ENCODE data around the gene ARHGAP26. TPM values are rescaled to one million over a fixed set of nuclear protein-coding genes. Genes with fewer than 3 reads are reported as not detected.
"Not testable (repeated sequence)": the region's sequence is repeated elsewhere in the genome, so short reads cannot be mapped to it uniquely, and the experiment has no call there.

The ARHGAP26 gene
- total RNA-seq, 1 experiment from 2014 or later, result 34.5 TPM

GRCh38 chr5:142984525-142984924 lies 214.3 kb downstream of the ARHGAP26 start:
- no peaks in the 10 kb centered on the region for H3K27me3 ChIP-seq (ENCODE audit: insufficient read depth, low read length)
- no peak overlapping the region for H3K4me3 ChIP-seq (replicated peaks in 1 of 2; ENCODE audit: low read depth in 1 of 2, low read length in 2 of 2)
- CTCF ChIA-PET, result no interaction called here
- H3K36me3 ChIP-seq (ENCODE audit: control insufficient read depth in 1 of 2, insufficient read depth in 2 of 2, low read length in 2 of 2), result no peaks in the 10 kb centered on the region
- no peaks in the 10 kb centered on the region for H3K9me2 ChIP-seq (ENCODE audit: insufficient read depth)
- H3K9ac ChIP-seq (ENCODE audit: low read length), result no peak overlapping the region
- H4K20me1 ChIP-seq (ENCODE audit: insufficient read depth), result no peaks in the 10 kb centered on the region
- no TSS peak for BruUV-seq (replicated peaks)
- ATAC-seq (no peak), DNase-seq (ENCODE audit: low read depth, low spot score) (no peak)
- RAD21 ChIA-PET (ENCODE audit: low non-redundant PET in 1 of 2, low total read pairs in 2 of 2, uncharacterized antibody in 2 of 2, unreplicated experiment in 2 of 2), result no interaction called here
- H3K4me2 ChIP-seq (ENCODE audit: low read length), result no peak overlapping the region
- H3K9me3 ChIP-seq (ENCODE audit: control insufficient read depth in 1 of 2, insufficient read depth in 1 of 2, low read depth in 1 of 2, low read length in 2 of 2), result no peaks in the 10 kb centered on the region
- no peak overlapping the region for H2AFZ ChIP-seq (ENCODE audit: low read depth, low read length, poor library complexity, severe bottlenecking)
- intact Hi-C loops (cut with micrococcal nuclease), result no loop called here
- peaks cover 29% of the 10 kb centered on the region in 2 experiments for H3K4me1 ChIP-seq (ENCODE audit: control insufficient read depth in 1 of 2, insufficient read depth in 2 of 2, low read length in 2 of 2)
- no peak overlapping the region for H3K27ac ChIP-seq (ENCODE audit: low read depth, low read length)
- H3K79me2 ChIP-seq (ENCODE audit: insufficient read depth, low read length), result no peaks in the 10 kb centered on the region
- no peak for TF ChIP-seq POLR2A (IDR thresholded peaks at IDR 0.05; ENCODE audit: borderline replicate concordance, extremely low read depth, insufficient read depth, insufficient read length)
- TF ChIP-seq FOSL1 (IDR thresholded peaks at IDR 0.05; ENCODE audit: low read depth), result no peak
- TF ChIP-seq ZBTB33 (IDR thresholded peaks at IDR 0.05; ENCODE audit: extremely low read depth, insufficient replicate concordance, low read length), result no peak
- TF ChIP-seq CTCF (IDR thresholded peaks at IDR 0.05 in 2 of 3, conservative IDR thresholded peaks at IDR 0.05 in 1 of 3; ENCODE audit: borderline replicate concordance in 1 of 3, insufficient read depth in 1 of 3, low read depth in 2 of 3, low read length in 2 of 3), result no peak
- no peak for TF ChIP-seq POLR2AphosphoS5 (IDR thresholded peaks at IDR 0.05; ENCODE audit: low read depth, low read length)
- POLR2A ChIA-PET, result no interaction called here

- H3K4me1 ChIP-seq (ENCODE audit: control insufficient read depth in 1 of 2, insufficient read depth in 2 of 2, low read length in 2 of 2); H3K9me2 ChIP-seq (ENCODE audit: insufficient read depth); DNase-seq (ENCODE audit: low read depth, low spot score); POLR2A ChIA-PET; RAD21 ChIA-PET (ENCODE audit: low non-redundant PET in 1 of 2, low total read pairs in 2 of 2, uncharacterized antibody in 2 of 2, unreplicated experiment in 2 of 2); H3K27me3 ChIP-seq (ENCODE audit: insufficient read depth, low read length); H3K36me3 ChIP-seq (ENCODE audit: control insufficient read depth in 1 of 2, insufficient read depth in 2 of 2, low read length in 2 of 2); H3K4me2 ChIP-seq (ENCODE audit: low read length); H3K79me2 ChIP-seq (ENCODE audit: insufficient read depth, low read length); H3K9me3 ChIP-seq (ENCODE audit: control insufficient read depth in 1 of 2, insufficient read depth in 1 of 2, low read depth in 1 of 2, low read length in 2 of 2); CTCF ChIA-PET; ATAC-seq; intact Hi-C loops (cut with micrococcal nuclease); H4K20me1 ChIP-seq (ENCODE audit: insufficient read depth); H3K9ac ChIP-seq (ENCODE audit: low read length); H3K4me3 ChIP-seq (replicated peaks in 1 of 2; ENCODE audit: low read depth in 1 of 2, low read length in 2 of 2); H3K27ac ChIP-seq (ENCODE audit: low read depth, low read length); H2AFZ ChIP-seq (ENCODE audit: low read depth, low read length, poor library complexity, severe bottlenecking); BruUV-seq (replicated peaks): not testable (repeated sequence)
Measured at GRCh38 chr5:142989270-142989669, 219.1 kb downstream of the ARHGAP26 start.

DNA sequence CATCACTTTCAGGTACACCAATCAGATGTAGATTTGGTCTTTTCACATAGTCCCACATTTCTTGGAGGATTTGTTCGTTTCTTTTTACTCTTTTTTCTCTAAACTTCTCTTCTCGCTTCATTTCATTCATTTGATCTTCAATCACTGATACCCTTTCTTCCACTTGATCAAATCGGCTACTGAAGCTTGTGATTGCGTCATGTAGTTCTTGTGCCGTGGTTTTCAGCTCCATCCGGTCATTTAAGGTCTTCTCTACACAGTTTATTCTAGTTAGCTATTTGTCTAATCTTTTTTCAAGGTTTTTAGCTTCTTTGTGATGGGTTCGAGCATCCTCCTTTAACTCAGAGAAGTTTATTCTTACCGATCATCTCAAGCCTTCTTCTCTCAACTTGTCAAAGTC lies 219.9 kb downstream of the ARHGAP26 start:
- H3K4me3 ChIP-seq (replicated peaks in 1 of 2; ENCODE audit: low read depth in 1 of 2, low read length in 2 of 2); BruUV-seq (replicated peaks); H3K4me1 ChIP-seq (ENCODE audit: control insufficient read depth in 1 of 2, insufficient read depth in 2 of 2, low read length in 2 of 2); H3K79me2 ChIP-seq (ENCODE audit: insufficient read depth, low read length); DNase-seq (ENCODE audit: low read depth, low spot score); RAD21 ChIA-PET (ENCODE audit: low non-redundant PET in 1 of 2, low total read pairs in 2 of 2, uncharacterized antibody in 2 of 2, unreplicated experiment in 2 of 2); H3K36me3 ChIP-seq (ENCODE audit: control insufficient read depth in 1 of 2, insufficient read depth in 2 of 2, low read length in 2 of 2); intact Hi-C loops (cut with micrococcal nuclease); H3K9me3 ChIP-seq (ENCODE audit: control insufficient read depth in 1 of 2, insufficient read depth in 1 of 2, low read depth in 1 of 2, low read length in 2 of 2); H3K9ac ChIP-seq (ENCODE audit: low read length); H3K9me2 ChIP-seq (ENCODE audit: insufficient read depth); CTCF ChIA-PET; H3K27ac ChIP-seq (ENCODE audit: low read depth, low read length); H4K20me1 ChIP-seq (ENCODE audit: insufficient read depth); H3K4me2 ChIP-seq (ENCODE audit: low read length); POLR2A ChIA-PET; ATAC-seq; H2AFZ ChIP-seq (ENCODE audit: low read depth, low read length, poor library complexity, severe bottlenecking); H3K27me3 ChIP-seq (ENCODE audit: insufficient read depth, low read length): not testable (repeated sequence)
